ENCODE measurements around the gene LRRC26. TPM values are rescaled to one million over a fixed set of nuclear protein-coding genes. Genes with fewer than 3 reads are reported as not detected.

LRRC26 gene
- total RNA-seq, 2 donors from 2014 or later, result not detected

DNA sequence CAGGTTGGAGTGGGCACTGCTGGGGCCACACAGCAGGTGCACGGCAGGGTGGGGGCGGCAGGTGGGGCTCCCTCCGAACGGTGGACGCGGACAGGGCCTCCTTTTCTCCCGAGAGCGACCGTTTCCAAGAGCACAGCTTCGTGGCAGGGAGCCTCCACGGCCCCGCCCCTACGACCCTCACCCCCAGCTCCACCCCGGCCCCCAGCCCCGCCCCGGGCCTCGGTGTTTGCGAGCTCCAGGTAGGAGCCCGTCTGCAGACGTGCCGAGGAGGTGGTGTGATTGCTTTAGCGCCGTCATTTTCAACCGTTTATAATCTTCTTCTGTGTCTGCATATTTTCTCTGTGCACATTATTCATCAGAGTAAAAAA, 22.1 kb downstream of the LRRC26 start:
- ATAC-seq (ENCODE audit: insufficient number of reproducible peaks, low FRiP score, low read depth) (no peak), DNase-seq (ENCODE audit: low spot score) (no peak)
- Histone ChIP-seq H3K4me3 (no peak overlapping the region), H3K36me3 (no peaks in the 10 kb centered on the region), H3K27ac (no peak overlapping the region), H3K9me3 (no peaks in the 10 kb centered on the region), H3K4me1 (ENCODE audit: control insufficient read depth in 1 of 2, low read depth in 2 of 2) (no peaks in the 10 kb centered on the region), H3K27me3 (replicated peaks; ENCODE audit: insufficient read depth) (no peaks in the 10 kb centered on the region)
- TF ChIP-seq, protein P1, sequence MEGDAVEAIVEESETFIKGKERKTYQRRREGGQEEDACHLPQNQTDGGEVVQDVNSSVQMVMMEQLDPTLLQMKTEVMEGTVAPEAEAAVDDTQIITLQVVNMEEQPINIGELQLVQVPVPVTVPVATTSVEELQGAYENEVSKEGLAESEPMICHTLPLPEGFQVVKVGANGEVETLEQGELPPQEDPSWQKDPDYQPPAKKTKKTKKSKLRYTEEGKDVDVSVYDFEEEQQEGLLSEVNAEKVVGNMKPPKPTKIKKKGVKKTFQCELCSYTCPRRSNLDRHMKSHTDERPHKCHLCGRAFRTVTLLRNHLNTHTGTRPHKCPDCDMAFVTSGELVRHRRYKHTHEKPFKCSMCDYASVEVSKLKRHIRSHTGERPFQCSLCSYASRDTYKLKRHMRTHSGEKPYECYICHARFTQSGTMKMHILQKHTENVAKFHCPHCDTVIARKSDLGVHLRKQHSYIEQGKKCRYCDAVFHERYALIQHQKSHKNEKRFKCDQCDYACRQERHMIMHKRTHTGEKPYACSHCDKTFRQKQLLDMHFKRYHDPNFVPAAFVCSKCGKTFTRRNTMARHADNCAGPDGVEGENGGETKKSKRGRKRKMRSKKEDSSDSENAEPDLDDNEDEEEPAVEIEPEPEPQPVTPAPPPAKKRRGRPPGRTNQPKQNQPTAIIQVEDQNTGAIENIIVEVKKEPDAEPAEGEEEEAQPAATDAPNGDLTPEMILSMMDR (IDR thresholded peaks at IDR 0.05), result no peak

DNA sequence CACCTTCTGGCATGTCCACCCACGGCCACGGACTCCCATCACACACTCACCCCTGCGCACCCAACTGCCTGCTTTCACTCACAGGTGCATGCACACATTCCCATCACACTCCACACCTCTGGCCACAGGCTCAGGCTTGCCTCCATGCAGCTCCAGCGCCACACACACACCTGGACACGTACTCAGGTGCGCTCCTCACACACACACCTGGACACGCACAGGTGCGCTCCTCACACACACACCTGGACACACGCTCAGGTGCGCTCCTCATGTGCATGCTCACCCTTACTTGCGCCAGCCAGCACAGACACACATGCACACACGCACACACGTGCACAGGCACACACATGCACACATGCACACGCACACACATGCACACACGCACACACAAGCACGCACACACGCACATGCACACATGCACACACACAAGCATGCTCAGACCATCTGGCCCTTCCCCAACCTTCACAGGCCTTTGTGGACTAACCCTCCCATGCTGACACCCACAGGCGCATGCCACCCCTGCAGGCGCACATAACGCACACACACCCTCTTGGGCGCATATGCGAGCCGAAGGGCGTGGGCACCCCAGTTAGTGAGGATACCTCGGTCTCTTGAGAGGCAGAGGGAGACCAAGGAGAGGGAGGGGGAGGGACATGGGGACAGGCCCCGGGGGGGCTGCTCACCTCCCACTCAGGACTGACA, 22.6 kb downstream of the LRRC26 start:
- TF ChIP-seq, protein P1 (IDR thresholded peaks at IDR 0.05), result no peak
- H3K27me3 ChIP-seq (replicated peaks; ENCODE audit: insufficient read depth), result no peaks in the 10 kb centered on the region
- ATAC-seq (ENCODE audit: insufficient number of reproducible peaks, low FRiP score, low read depth) (no peak), DNase-seq (ENCODE audit: low spot score) (no peak)
- H3K27ac ChIP-seq, result no peak overlapping the region
- no peaks in the 10 kb centered on the region for H3K4me1 ChIP-seq (ENCODE audit: control insufficient read depth in 1 of 2, low read depth in 2 of 2)
- H3K4me3 ChIP-seq, result no peak overlapping the region
- H3K36me3 ChIP-seq, result no peaks in the 10 kb centered on the region
- H3K9me3 ChIP-seq, result no peaks in the 10 kb centered on the region

GRCh38 chr9:137146527-137146918, 23.3 kb downstream of the LRRC26 start:
- TF ChIP-seq, protein P1 (IDR thresholded peaks at IDR 0.05), result no peak
- Histone ChIP-seq H3K9me3 (no peaks in the 10 kb centered on the region), H3K4me1 (ENCODE audit: control insufficient read depth in 1 of 2, low read depth in 2 of 2) (no peaks in the 10 kb centered on the region), H3K4me3 (no peak overlapping the region), H3K27ac (no peak overlapping the region), H3K27me3 (replicated peaks; ENCODE audit: insufficient read depth) (no peaks in the 10 kb centered on the region), H3K36me3 (no peaks in the 10 kb centered on the region)
- no peak for ATAC-seq (ENCODE audit: insufficient number of reproducible peaks, low FRiP score, low read depth)
- no peak for DNase-seq (ENCODE audit: low spot score)

- no peak for ATAC-seq (ENCODE audit: insufficient number of reproducible peaks, low FRiP score, low read depth)
- Histone ChIP-seq H3K27me3 (replicated peaks; ENCODE audit: insufficient read depth) (peaks cover under 1% of the 10 kb centered on the region), H3K27ac (no peak overlapping the region), H3K4me3 (no peak overlapping the region), H3K4me1 (ENCODE audit: control insufficient read depth in 1 of 2, low read depth in 2 of 2) (no peaks in the 10 kb centered on the region), H3K9me3 (no peaks in the 10 kb centered on the region), H3K36me3 (no peaks in the 10 kb centered on the region)
- DNase-seq (ENCODE audit: low spot score), result no peak
- TF ChIP-seq, protein P1 (IDR thresholded peaks at IDR 0.05), result no peak
Observed at GRCh38 chr9:137145731-137146526, 23.9 kb downstream of the LRRC26 start.

DNA sequence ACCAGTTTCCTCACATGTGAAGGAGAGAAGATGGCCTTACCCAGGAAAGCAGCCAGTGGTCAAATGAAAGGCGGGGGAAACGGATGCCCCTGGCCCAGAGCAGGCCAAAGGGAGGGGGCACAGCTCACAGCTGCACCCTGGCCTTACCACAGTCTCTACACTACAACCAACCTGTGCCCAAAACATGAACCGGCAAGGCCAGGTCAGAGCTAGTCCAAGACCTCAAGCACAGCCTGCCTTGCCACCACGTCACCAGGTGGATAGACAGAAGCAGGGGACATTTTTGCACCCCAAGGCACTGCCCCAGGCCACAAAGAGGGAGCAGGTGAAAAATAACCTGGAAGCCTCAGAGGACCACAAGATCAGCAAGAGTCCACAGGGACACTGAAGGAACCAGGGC, 26.4 kb downstream of the LRRC26 start:
- no peak overlapping the region for H3K4me3 ChIP-seq
- no peak for DNase-seq (ENCODE audit: low spot score)
- H3K27ac ChIP-seq, result no peak overlapping the region
- TF ChIP-seq, protein P1 (IDR thresholded peaks at IDR 0.05), result no peak
- H3K27me3 ChIP-seq (replicated peaks; ENCODE audit: insufficient read depth), result peaks cover 10% of the 10 kb centered on the region
- H3K36me3 ChIP-seq, result no peaks in the 10 kb centered on the region
- H3K4me1 ChIP-seq (ENCODE audit: control insufficient read depth in 1 of 2, low read depth in 2 of 2), result peaks cover 0 to 3% of the 10 kb centered on the region in 2 donors
- no peaks in the 10 kb centered on the region for H3K9me3 ChIP-seq
- ATAC-seq (ENCODE audit: insufficient number of reproducible peaks, low FRiP score, low read depth), result no peak

All from thoracic aorta (tissue), 2 donors.